Parathyroid adenoma (tissue), 2 donors: ENCODE results near the gene PPP1R13B.

Source experiments
- H2AFZ ChIP-seq: fragments of 300-600 bp; sonication (generic); one replicate; pipeline ENCODE4 v1.7.0; 2017; ENCODE audit warnings: antibody characterized with exemption, mild to moderate bottlenecking
- H3K27ac ChIP-seq: fragments of 300-600 bp; sonication (generic); one replicate; pipeline ENCODE4 v1.7.0; 2017
- H3K27me3 ChIP-seq: fragments of 300-600 bp; sonication (generic); one replicate; pipeline ENCODE4 v1.7.0; 2017; ENCODE audit warnings: low read length; ENCODE audit not compliant: control insufficient read depth, insufficient read depth
- H3K36me3 ChIP-seq: fragments of 300-600 bp; sonication (generic); one replicate; pipeline ENCODE4 v1.7.0; 2017; ENCODE audit warnings: low read length; ENCODE audit not compliant: control insufficient read depth, insufficient read depth
- H3K4me1 ChIP-seq: fragments of 300-600 bp; sonication (generic); one replicate; pipeline ENCODE4 v1.7.0; 2017; ENCODE audit warnings: control low read depth
- H3K4me2 ChIP-seq: fragments of 300-600 bp; sonication (generic); one replicate; pipeline ENCODE4 v1.7.0; 2017; ENCODE audit warnings: low read length
- H3K4me3 ChIP-seq: fragments of 300-600 bp; sonication (generic); one replicate; pipeline ENCODE4 v1.7.0; 2017; ENCODE audit warnings: low read depth, low read length
- H3K79me2 ChIP-seq: fragments of 300-600 bp; sonication (generic); one replicate; pipeline ENCODE4 v1.7.0; 2017; ENCODE audit warnings: control low read depth
- H3K9ac ChIP-seq: fragments of 300-600 bp; sonication (generic); one replicate; pipeline ENCODE4 v1.7.0; 2017; ENCODE audit warnings: mild to moderate bottlenecking
- H3K9me3 ChIP-seq: fragments of 300-600 bp; sonication (generic); one replicate; pipeline ENCODE4 v1.7.0; 2017; ENCODE audit warnings: low read length; ENCODE audit not compliant: control insufficient read depth
- TF ChIP-seq, protein P1 (sequence below): fragments of 300-600 bp; sonication (generic); IDR thresholded peaks from one replicate; pipeline ENCODE4 v1.7.0; 2017; ENCODE audit warnings: antibody characterized with exemption, mild to moderate bottlenecking
- donor health status: primary hyperparathyroidism.

The PPP1R13B gene

GRCh38 chr14:103700753-103701490 lies 146.5 kb downstream of the PPP1R13B start:
- Histone ChIP-seq H3K4me2 (no peak overlapping the region), H3K9me3 (no peaks in the 10 kb centered on the region), H3K9ac (no peak overlapping the region), H2AFZ (no peak overlapping the region), H3K79me2 (peaks cover 6% of the 10 kb centered on the region), H3K27me3 (no peaks in the 10 kb centered on the region), H3K36me3 (no peaks in the 10 kb centered on the region), H3K4me3 (no peak overlapping the region), H3K27ac (no peak overlapping the region), H3K4me1 (no peaks in the 10 kb centered on the region)
- TF ChIP-seq, protein P1, sequence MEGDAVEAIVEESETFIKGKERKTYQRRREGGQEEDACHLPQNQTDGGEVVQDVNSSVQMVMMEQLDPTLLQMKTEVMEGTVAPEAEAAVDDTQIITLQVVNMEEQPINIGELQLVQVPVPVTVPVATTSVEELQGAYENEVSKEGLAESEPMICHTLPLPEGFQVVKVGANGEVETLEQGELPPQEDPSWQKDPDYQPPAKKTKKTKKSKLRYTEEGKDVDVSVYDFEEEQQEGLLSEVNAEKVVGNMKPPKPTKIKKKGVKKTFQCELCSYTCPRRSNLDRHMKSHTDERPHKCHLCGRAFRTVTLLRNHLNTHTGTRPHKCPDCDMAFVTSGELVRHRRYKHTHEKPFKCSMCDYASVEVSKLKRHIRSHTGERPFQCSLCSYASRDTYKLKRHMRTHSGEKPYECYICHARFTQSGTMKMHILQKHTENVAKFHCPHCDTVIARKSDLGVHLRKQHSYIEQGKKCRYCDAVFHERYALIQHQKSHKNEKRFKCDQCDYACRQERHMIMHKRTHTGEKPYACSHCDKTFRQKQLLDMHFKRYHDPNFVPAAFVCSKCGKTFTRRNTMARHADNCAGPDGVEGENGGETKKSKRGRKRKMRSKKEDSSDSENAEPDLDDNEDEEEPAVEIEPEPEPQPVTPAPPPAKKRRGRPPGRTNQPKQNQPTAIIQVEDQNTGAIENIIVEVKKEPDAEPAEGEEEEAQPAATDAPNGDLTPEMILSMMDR: no peak

- TF ChIP-seq, protein P1: no peak
- Histone ChIP-seq H3K4me2 (no peak overlapping the region), H3K36me3 (no peaks in the 10 kb centered on the region), H3K4me1 (no peaks in the 10 kb centered on the region), H3K27ac (no peak overlapping the region), H2AFZ (no peak overlapping the region), H3K27me3 (no peaks in the 10 kb centered on the region), H3K9me3 (no peaks in the 10 kb centered on the region), H3K4me3 (no peak overlapping the region), H3K79me2 (peaks cover 12% of the 10 kb centered on the region), H3K9ac (no peak overlapping the region)
Measured at GRCh38 chr14:103699901-103700752, 147.2 kb downstream of the PPP1R13B start.

DNA sequence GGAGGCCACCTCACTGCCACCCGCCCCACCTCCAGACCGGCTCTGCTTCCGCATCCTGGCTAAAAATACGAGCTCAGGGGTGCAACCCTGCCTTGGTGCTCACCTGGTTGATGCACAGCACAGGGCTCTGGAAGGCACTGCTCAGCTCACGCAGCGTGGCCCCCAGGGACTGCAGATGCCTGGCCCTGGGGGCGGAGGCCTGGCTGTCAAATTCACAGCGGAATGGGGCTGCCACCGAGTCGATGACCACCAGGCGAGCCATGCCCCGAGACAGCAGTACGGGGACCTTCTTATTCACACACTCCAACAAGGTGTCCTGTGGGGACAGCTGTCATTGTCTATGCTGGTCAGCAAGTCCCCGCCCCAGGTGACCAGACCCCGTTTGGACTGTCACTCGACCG lies 148.1 kb downstream of the PPP1R13B start:
- Histone ChIP-seq H3K9ac (no peak overlapping the region), H3K27me3 (no peaks in the 10 kb centered on the region), H3K27ac (no peak overlapping the region), H3K79me2 (peaks cover 17% of the 10 kb centered on the region), H2AFZ (no peak overlapping the region), H3K36me3 (no peaks in the 10 kb centered on the region), H3K4me3 (no peak overlapping the region), H3K4me2 (no peak overlapping the region), H3K4me1 (no peaks in the 10 kb centered on the region), H3K9me3 (no peaks in the 10 kb centered on the region)
- TF ChIP-seq, protein P1: no peak

DNA sequence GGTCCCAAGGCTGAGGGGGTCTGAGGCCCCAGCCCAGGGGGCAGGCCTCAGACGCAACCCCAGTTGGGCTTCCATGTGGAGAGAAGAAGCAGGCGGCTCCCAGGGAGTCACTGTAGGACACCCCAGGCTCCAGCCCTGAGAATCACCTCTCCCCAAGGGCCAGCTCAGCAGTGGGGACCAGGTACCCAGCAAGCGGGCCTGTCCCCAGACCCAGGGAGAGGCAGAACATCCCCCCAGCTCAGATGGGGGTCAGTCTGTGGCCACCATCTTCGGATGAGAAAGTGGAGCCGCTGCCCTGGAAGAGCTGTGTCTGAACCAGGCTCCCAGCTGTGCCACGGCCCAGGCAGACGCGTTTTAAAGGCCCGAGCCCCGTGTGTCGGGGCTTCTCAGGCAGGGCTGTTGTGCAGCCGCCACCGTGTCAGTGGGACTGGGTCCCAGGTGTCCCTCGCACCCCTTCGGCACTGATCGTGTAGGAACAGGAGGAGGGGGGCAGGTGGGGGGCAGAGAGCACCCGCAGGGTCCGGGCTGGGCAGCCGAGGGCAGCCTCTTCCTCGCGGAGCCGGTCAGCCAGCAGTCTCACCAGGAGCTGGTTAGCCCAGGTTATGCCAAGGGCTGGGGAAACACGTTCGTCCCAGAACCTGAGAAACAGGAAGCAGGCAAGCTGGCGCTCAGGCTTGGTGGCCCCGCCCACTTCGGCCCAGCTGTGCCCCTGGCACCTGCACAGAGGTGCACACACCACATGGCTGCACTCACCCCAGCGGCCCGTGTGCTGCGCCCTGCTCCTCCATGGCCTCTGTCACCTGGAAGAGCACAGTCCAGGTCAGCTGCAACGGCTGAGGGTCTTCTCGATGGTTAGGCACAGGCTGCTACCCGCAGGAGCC lies 148.8 kb downstream of the PPP1R13B start:
- TF ChIP-seq, protein P1: no peak
- H3K36me3 ChIP-seq: no peaks in the 10 kb centered on the region
- H3K4me3 ChIP-seq: no peak overlapping the region
- H3K27me3 ChIP-seq: no peaks in the 10 kb centered on the region
- no peaks in the 10 kb centered on the region for H3K9me3 ChIP-seq
- H2AFZ ChIP-seq: no peak overlapping the region
- H3K4me1 ChIP-seq: no peaks in the 10 kb centered on the region
- no peak overlapping the region for H3K4me2 ChIP-seq
- H3K79me2 ChIP-seq: peaks cover 20% of the 10 kb centered on the region
- no peak overlapping the region for H3K27ac ChIP-seq
- H3K9ac ChIP-seq: no peak overlapping the region
